HepG2 (cell line): ENCODE results near the gene SPAG9. TPM values are rescaled to one million over a fixed set of nuclear protein-coding genes. Genes with fewer than 3 reads are reported as not detected.

Experiments used
- ATF5 ChIP-seq: sonication (generic); formaldehyde crosslinking; IDR thresholded peaks from 2 replicates; pipeline ENCODE4 v1.4.0; 2020; ENCODE audit warnings: mild to moderate bottlenecking, low read depth, missing genetic modification reagents
- E2F1 ChIP-seq: sonication (generic); formaldehyde crosslinking; IDR thresholded peaks from 2 replicates; pipeline ENCODE4 v1.5.0; 2020; ENCODE audit warnings: missing genetic modification reagents
- HDAC6 ChIP-seq: fragments of 200-600 bp; sonication (generic); IDR thresholded peaks from 2 replicates; pipeline ENCODE4 v1.7.0; 2017; ENCODE audit warnings: mild to moderate bottlenecking, antibody characterized with exemption, low read length, low read depth
- IRX3 ChIP-seq: sonication (generic); formaldehyde crosslinking; IDR thresholded peaks from 2 replicates; pipeline ENCODE4 v1.8.1; 2023; ENCODE audit warnings: mild to moderate bottlenecking, low read depth, missing genetic modification reagents, borderline replicate concordance
- PAXIP1 ChIP-seq: sonication (generic); formaldehyde crosslinking; conservative IDR thresholded peaks from 2 replicates; pipeline ENCODE4 v1.4.0; 2020; ENCODE audit warnings: mild to moderate bottlenecking, missing genetic modification reagents, moderate library complexity
- PLRG1 ChIP-seq: fragments of 450-650 bp; conservative IDR thresholded peaks from 2 replicates; pipeline ENCODE4 v1.6.1; 2016
- PRPF4 ChIP-seq: fragments of 200-400 bp; formaldehyde crosslinking; IDR thresholded peaks from 2 replicates; pipeline ENCODE4 v1.6.1; 2016; ENCODE audit warnings: low read length, low read depth; ENCODE audit not compliant: poor library complexity, severe bottlenecking
- RARA ChIP-seq: IDR thresholded peaks from 2 replicates; pipeline ENCODE4 v1.6.1; 2016; ENCODE audit warnings: missing genetic modification reagents, missing compliant biosample characterization
- REST ChIP-seq, 2 experiments: IDR thresholded peaks; 2 replicates each; pipeline ENCODE4 v1.6.1; 2011 to 2012; ENCODE audit warnings: low read length in 2 of 2, borderline replicate concordance in 1 of 2, low read depth in 1 of 2, mild to moderate bottlenecking in 1 of 2, moderate library complexity in 1 of 2
- THAP11 ChIP-seq: IDR thresholded peaks from 2 replicates; pipeline ENCODE4 v1.6.1; 2016; ENCODE audit warnings: missing biosample characterization, missing genetic modification reagents
- ZNF17 ChIP-seq: sonication (generic); formaldehyde crosslinking; IDR thresholded peaks from 2 replicates; pipeline ENCODE4 v1.5.0; 2020; ENCODE audit warnings: mild to moderate bottlenecking, missing genetic modification reagents
- ZNF275 ChIP-seq: sonication (generic); formaldehyde crosslinking; IDR thresholded peaks from 2 replicates; pipeline ENCODE4 v1.8.0; 2022; ENCODE audit warnings: missing genetic modification reagents, mild to moderate bottlenecking, inconsistent platforms, borderline replicate concordance
- ZNF343 ChIP-seq: sonication (generic); formaldehyde crosslinking; IDR thresholded peaks from 2 replicates; pipeline ENCODE4 v1.4.0; 2020; ENCODE audit warnings: mild to moderate bottlenecking, missing genetic modification reagents
- ZNF549 ChIP-seq: sonication (generic); formaldehyde crosslinking; IDR thresholded peaks from 2 replicates; pipeline ENCODE4 v1.5.0; 2020; ENCODE audit warnings: missing genetic modification reagents
- ZNF619 ChIP-seq: sonication (generic); formaldehyde crosslinking; IDR thresholded peaks from 2 replicates; pipeline ENCODE4 v1.4.0; 2020; ENCODE audit warnings: mild to moderate bottlenecking, missing genetic modification reagents
- ZNF747 ChIP-seq: sonication (generic); formaldehyde crosslinking; IDR thresholded peaks from 2 replicates; pipeline ENCODE4 v1.8.1; 2023; ENCODE audit warnings: missing genetic modification reagents, mild to moderate bottlenecking, borderline replicate concordance
- polyA plus RNA-seq, 8 experiments: library from polyadenylated mRNA; depleted of rRNA in 3 of 8; stranded (reverse) in 7 of 8; unstranded in 1 of 8; fragments of >200 nt; fragmentation: Illumina TruSeq in 4 of 8; extraction: Trizol in 4 of 8; gene quantifications; 2 replicates each; pipeline versions ENCODE4 v1.2.1 to v1.2.3, GENCODE V29; 2011 to 2016; ENCODE audit warnings: low read depth in 4 of 8, missing spikeins in 1 of 8, mixed read lengths in 1 of 8; ENCODE audit not compliant: insufficient read depth in 1 of 8
- total RNA-seq, 5 experiments: library from RNA; depleted of rRNA; stranded (reverse); fragments of >200 nt; fragmentation: Illumina TruSeq; extraction: Trizol; gene quantifications; 2 replicates each; pipeline ENCODE4 v1.2.3, GENCODE V29; 2016; ENCODE audit warnings: low read depth in 1 of 5

SPAG9 gene
- total and polyA plus RNA-seq, 2 of the 13 experiments (the other 11 are each of a cell fraction or from before 2014, with no cell fraction given): 43.2 to 78.6 TPM

- TF ChIP-seq REST (IDR thresholded peaks at IDR 0.05; ENCODE audit: borderline replicate concordance in 1 of 2, low read depth in 1 of 2, low read length in 2 of 2) (no peak), HDAC6 (no peak), IRX3 (no peak; the same call in 1 of the 2 replicates), PLRG1 (no peak), RARA (CRISPR knock-in tag) (no peak), ZNF549 (CRISPR knock-in tag) (no peak), ZNF343 (CRISPR knock-in tag) (no peak), ATF5 (no peak), ZNF17 (CRISPR knock-in tag) (no peak), E2F1 (CRISPR knock-in tag) (no peak), THAP11 (CRISPR knock-in tag) (peak; percentile 13; the same call in 1 of the 2 replicates), ZNF747 (CRISPR knock-in tag) (no peak), PAXIP1 (no peak; the same call in 1 of the 2 replicates), ZNF275 (CRISPR knock-in tag) (peak; percentile 78), PRPF4 (no peak), ZNF619 (CRISPR knock-in tag) (peak; percentile 56; the same call in 1 of the 2 replicates)
These were observed 46.6 kb upstream of the SPAG9 start (continued) for GRCh38 chr17:51166987-51167931.
